ENCODE results near the gene AFTPH.
"Not testable (repeated sequence)": the region's sequence is repeated elsewhere in the genome, so short reads cannot be mapped to it uniquely, and the experiment has no call there.

DNA sequence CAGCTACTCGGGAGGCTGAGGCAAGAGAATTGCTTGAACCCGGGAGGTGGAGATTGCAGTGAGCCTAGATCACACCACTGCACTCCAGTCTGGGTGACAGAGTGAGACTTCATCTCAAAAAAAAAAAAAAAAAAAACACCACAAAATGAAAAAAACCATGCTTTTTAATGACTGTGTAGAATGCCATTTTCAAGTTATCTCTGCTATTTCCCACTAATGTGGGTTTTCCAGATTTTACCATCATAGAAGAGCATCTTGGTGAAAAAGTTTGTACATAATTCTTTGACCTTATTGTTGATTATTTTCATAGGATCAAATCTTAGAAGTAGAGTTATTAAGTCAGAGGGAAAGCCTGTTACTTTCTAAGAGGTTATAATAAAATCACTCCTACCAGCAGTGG, 6.8 kb downstream of the AFTPH start:
- TF ChIP-seq, protein P1, sequence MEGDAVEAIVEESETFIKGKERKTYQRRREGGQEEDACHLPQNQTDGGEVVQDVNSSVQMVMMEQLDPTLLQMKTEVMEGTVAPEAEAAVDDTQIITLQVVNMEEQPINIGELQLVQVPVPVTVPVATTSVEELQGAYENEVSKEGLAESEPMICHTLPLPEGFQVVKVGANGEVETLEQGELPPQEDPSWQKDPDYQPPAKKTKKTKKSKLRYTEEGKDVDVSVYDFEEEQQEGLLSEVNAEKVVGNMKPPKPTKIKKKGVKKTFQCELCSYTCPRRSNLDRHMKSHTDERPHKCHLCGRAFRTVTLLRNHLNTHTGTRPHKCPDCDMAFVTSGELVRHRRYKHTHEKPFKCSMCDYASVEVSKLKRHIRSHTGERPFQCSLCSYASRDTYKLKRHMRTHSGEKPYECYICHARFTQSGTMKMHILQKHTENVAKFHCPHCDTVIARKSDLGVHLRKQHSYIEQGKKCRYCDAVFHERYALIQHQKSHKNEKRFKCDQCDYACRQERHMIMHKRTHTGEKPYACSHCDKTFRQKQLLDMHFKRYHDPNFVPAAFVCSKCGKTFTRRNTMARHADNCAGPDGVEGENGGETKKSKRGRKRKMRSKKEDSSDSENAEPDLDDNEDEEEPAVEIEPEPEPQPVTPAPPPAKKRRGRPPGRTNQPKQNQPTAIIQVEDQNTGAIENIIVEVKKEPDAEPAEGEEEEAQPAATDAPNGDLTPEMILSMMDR (IDR thresholded peaks at IDR 0.05): not testable (repeated sequence)
- TF ChIP-seq EZH2 (IDR thresholded peaks at IDR 0.05): not testable (repeated sequence)
